NCI-H2196 treated with DMSO at 0.1 percent for 48 hours (cell line): Measurements from ENCODE around the gene RESP18.
"Not testable (repeated sequence)": the region's sequence is repeated elsewhere in the genome, so short reads cannot be mapped to it uniquely, and the experiment has no call there.

ENCODE experiments used
- DNase-seq: peaks from one replicate; lab custom pipeline; 2025; ENCODE audit not compliant: unreplicated experiment; lab: John Stamatoyannopoulos, UW

RESP18 gene

DNA sequence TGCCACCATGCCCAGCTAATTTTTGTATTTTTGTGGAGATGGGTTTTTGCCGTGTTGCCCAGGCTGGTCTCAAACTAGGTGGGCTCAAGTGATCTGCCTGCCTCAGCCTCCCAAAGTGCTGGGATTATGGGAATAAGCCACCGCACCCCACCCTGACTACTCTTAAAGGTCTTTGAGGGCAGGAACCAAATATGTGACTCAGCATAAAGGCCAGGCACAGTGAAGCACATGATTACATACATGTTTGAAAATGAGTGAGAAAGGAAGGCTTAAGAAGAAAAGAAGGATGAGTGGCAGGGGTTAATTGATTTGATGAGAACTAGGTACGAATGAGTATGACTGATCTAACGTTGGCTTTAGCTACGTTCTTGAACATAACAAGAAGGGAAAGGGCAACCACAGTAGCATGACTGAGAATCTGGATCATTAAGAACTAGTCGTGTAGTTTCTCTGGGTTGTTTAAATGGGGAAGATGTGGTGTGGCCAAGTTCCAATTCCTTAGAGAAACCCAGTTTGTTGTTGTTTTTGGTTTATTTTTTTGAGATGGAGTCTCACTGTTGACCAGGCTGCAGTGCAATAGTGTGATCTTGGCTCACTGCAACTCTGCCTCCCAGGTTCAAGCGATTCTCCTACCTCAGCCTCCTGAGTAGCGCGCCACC is 6.8 kb downstream of the RESP18 start:
- DNase-seq = no peak

DNA sequence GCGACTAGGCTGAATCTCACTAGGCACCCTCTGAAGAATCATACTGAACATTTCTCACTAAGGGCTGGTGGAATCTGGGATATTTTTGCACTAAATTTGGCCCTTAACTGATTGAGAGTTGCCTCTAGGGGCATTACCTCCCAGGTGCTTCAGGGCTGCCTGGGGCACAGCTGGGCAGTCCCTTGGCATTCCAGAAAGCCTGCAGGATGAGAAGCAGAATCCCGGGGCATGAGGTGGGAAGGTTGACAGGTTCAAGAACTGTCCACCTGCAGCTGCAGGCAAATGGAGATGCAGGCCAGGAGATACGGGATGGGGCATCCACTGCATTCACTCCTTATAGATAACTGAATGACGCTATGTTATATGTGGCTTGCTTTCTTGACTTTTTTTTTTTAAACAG is 7.4 kb downstream of the RESP18 start:
- DNase-seq = no peak

DNA sequence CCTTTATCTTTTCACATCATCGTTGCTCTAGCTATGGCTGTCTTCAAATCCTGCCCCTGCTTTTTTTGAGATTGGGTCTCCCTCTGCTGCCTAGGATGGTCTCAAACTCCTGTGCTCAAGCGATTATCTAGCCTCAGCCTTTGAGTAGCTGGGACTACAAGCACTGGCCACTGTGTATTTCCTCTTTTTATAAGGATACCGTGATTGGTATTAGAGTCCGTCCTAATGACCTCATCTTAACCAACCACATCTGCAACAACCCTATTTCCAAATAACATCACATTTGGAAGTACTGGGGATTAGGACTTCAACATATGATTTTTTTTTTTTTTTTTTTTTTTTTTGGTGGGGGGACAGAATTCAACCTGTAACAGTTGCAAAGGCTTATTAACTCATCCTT is 9.1 kb downstream of the RESP18 start:
- no peak for DNase-seq

DNA sequence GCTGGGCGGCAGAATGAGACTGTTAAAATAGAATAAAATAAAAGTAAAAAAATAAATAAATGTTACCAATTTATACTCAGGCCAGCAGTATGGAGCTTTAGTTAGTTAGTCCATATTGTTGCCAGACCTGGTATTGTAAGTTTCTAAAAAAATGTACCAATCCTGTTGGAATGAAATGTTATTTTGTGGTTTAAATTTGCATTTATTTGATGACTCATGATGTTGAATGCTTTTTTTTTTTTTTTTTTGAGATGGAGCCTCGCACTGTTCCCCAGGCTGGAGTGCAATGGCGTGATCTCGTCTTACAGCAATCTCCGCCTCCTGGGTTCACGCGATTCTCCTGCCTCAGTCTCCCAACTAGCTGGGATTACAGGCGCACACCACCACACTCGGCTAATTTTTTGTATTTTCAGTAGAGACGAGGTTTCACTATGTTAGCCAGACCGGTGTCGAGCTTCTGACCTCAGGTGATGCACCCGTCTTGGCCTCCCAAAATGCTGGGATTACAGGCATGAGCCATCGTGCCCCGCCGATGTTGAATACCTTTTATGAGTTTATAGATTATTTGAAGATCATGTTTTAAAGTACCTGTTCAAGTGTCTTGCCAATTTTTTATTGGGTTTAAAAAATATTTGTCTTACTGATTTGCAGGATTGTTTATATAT is 17.6 kb downstream of the RESP18 start:
- no peak for DNase-seq

DNA sequence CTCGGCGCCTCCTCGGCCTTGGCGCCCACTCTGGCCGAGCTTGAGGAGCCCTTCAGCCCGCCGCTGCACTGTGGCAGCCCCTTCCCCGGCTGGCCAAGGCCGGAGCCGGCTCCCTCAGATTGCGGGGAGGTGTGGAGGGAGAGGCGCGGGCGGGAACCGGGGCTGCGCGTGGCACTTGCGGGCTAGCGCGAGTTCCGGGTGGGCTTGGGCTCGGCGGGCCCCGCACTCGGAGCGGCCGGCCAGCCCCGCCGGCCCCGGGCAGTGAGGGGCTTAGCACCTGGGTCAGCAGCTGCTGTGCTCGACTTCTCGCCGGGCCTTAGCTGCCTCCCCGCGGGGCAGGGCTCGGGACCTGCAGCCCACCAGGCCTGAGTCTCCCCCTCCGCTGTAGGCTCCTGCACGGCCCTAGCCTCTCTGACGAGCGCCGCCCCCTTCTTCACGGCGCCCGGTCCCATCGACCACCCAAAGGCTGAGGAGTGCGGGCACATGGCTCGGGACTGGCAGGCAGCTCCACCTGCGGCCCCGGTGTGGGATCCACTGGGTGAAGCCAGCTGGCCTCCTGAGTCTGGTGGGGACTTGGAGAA is 19.8 kb downstream of the RESP18 start:
- not testable (repeated sequence) for DNase-seq

DNA sequence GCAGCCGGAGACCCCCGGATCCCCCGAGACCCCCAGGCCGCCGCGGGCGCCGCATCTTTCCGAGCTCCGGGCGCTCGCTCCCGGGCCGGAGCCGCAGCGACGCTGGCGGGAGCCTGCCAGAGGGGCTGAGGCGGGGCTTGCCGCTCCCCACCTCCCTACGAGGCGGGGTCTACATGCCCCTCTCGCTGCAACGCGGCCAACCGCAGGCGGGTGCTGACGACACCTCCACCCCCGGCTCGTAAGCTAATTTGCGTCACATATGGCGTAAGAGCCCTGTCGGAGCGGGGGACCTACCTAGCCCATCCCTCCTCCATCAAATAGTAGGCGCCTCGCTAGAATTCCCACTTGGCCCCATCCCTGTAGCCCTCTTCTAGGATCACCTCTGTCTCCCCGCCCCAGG is 23.3 kb downstream of the RESP18 start, which contains the start of gene PTPRN:
Gene PTPRN (minus strand): TSS at position 124 of the 400 bp plus-strand sequence. CDS start 69 bp downstream, at position 55.
- no peak for DNase-seq

DNA sequence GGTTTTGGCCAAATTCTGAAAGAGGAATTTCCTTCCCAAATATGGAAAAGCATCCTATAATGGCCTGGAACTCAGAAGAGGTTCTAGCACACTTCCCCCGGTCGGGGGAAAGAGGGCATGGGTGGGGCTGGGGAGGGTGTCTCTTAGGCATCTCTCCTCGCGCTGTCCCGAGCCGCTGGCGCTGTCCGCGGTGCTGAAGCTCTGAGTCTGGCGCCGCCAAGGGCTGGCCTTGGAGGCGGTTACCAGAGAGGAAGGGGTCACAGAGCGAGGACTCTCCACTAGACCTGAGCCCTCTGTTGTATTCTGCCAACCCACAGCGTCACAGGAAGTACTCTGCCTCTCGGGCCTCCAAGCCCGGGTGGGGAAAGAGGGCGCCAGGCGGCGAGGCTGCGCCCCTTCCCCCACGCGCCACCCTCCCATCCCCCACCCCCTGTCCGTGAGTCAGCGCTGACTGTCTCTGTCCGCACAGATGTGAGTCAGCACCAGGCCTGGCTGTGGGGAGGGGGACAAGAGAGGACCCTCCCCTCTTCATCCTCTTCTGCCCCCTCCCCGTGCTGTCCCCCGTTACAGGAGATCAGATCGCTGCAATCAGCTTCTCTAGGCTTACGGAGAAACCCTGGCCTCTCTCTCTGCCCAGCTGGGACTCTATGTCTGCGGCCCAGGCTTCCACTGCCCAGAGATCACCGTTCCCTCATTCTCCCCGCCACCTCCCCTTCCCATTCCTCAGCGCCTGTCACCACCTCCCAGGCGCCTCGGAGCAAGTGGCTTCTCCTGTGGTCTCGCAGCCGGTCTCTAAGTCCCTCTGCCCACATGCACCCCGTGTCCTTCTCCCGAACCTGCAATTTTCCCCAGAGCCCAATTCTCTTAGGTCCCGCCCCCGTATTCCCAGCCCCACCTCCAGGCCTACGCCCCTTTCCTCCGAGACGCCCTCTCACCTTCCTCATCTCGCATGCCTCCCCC is 24.1 kb downstream of the RESP18 start:
- DNase-seq = no peak

DNA sequence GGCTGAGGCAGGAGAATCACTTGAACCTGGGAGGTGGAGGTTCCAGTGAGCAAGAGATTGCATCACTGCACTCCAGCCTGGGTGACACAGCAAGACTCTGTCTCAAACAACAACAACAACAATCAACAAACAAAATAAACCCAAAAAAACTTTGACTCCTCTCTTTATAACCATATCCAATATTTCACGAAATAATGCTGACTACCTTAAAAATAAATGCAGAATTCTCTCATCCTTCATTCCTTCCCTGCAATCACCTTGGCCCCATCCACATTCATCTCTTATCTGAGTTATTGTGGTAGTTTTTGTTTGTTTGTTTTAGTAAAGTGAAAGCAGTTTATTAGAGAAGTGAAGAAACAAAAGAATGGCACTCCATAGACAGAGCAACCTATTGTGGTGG is 26.5 kb downstream of the RESP18 start:
- no peak for DNase-seq

DNA sequence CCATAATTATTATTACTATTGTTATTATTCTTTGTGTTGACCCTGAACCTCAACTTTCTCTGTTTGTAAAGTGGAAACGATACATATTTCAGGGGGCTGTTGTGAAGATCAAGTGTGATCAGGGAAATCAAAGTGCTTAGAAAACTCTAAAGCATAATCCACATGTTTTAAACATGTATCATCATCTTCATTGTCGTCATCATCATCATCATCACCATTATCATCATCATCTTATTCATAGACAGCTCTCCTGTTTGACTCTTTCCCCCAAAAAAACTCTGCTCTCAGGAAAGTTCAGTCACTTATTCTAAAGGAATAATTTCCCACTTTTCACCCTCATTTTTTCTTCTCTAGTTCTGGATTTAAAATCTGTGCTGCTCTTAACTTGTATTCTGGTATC is 28.3 kb downstream of the RESP18 start:
- DNase-seq = no peak

DNA sequence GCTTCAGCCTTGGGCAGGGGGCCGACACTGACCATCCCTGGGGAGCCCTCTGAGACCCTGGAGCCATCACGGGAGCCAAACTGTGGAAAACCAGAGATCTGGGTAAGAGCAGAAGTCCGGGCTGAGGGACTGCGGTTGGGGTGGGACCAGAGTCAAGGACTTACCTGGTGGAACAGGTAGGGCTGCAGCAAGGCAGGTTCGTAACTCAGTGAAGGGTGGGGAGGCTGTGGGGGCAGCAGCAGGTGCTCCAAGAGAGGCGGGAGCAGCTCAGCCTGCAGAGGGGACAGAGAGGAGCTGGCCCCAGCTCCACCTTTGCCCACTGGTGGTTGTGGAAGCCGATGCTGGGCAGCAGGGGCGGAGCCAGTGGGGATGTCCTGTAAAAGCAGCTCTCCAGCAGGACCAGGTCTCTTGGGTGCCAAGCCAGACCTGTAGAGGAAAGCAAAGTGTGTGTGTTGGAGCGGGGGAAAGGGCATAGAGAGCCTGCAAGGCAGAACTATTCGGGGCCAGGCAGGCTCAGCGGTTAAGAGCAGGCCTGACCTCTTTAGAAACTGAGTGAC is 30.1 kb downstream of the RESP18 start:
- no peak for DNase-seq

DNA sequence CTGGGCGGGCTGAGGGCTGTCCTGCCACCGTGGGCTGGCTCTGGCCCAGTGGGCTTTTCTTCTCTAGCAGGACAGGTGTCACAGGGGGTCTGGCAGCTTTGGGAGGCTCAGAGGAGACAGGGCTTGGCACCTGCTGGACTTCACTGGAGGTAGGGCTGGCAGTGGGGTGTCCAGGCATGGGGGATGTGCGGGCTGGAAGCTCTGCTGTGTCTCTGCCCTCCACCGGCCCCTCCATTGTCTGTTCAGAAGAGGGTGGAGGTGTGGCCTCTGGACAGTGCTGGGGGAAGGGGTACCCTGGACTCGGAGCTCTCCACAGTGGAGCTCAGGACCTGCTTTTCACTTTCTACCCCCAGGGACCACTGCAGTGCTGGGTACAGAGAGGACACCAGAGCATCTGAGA is 32.5 kb downstream of the RESP18 start:
- no peak for DNase-seq

DNA sequence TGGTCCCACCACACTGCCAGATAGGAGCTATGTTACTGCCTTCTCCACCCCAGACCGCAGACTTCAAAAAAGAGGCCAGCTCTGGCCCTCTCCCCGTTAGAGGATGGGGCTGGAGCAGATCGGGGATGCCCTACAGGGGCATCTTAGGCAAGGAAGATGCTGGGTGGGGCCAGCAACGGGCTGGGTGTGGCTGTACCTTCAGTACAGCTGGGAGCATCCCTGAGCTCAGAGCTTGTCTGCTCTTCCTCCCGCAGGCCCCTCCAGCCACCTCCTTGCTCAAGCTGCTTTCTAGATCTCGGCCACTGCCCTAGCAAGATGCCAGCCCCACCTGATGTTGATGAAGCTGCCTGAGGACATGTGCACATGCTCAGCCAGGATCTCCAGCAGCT is 33.2 kb downstream of the RESP18 start:
- no peak for DNase-seq

DNA sequence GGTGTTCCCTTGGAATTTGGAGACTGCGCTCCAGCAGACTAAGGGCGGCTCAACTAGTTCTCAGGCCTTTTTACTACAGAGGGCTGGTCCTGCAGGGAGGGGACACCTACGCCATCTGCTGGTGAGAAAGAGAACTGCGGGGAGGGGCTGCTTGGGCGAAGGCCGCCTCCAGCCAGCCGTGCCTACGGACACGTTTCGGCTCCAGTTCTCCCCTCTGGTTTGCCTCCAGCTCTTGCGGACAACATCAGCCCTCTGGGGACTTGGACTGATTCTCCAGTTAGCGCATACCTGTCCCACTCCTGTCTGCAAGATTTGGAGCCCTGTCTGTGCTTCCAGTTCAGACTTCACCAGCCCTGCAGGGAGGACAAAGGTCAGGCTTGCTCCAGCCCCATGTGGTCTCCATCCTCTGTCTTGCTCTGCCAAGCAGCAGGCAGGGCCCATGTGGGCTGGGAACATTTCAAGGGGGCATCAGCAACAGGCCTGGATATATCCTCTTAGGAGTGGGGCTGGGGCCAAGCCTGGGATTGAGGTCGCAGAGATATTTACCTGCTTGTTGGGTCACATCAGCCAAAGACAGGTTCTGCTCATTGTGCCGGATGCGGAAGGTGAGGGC is 33.7 kb downstream of the RESP18 start:
- peak; percentile 72 for DNase-seq

DNA sequence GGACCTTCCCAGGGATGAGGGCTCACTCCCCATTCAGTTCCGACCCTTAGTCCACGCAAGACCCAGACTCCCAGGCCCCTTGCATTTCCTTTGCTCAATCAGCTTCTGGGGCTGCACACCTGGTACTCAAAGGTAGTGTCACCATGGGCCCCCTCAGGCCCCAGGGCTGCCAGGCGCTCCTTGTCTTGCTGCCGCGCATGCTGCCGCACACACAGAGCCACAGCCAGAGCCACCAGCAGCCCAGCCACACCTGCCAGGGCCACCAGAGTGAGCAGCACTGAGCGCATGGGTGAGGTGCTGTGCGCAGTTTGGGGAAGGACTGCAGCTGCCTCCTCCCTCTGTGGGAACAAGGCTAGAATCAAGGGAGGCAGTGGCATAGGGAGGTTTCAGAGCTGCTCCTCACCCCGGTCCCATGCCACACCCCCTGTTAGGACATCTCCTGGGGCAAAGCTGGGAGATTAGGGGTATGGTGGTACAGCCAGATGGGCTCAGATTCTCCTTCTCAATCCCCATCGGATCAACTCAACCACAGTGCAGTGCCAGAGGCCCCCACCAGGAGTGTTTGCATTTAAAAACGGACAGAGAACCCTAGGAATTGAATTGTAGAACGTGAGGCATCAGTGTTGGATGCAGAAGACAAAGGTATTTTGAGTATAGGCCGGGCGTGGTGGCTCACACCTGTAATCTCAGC is 34.6 kb downstream of the RESP18 start:
- no peak for DNase-seq

DNA sequence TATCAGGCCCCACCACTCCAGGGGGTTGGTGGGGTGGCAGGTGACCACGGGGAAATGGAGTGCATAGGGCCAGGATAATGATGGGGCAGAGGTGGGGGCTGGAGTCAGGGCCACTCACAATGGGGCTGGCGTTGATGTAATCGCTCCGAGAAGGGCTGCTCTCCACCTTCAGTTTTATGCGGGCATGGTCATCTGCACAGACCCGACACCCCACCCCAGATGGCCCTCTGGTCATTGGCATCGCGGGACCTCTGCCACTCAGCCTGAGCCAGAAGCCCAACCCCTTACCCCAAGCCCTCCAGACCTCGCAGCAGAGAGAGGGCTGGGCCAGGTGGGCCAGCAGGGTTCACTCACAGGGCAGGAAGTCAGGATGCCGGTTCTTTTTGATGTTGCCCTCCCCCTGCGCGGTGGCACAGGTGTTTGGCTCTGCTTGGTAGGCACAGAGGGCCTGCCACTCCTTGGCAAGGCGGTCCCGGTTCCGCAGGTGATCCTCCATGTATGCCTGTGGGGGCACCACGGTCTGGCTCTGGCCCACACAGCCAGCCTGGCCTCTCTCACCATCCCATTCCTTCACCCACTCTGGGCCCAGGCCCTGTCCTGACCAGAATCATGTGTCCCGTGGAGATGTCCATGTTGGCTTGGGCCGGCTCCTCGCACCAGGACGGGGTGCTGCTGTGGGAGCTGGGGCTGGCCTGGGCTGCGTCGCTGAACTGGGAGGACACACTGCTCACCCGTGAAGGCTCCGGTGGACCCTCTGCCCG is 35.7 kb downstream of the RESP18 start:
- no peak for DNase-seq

DNA sequence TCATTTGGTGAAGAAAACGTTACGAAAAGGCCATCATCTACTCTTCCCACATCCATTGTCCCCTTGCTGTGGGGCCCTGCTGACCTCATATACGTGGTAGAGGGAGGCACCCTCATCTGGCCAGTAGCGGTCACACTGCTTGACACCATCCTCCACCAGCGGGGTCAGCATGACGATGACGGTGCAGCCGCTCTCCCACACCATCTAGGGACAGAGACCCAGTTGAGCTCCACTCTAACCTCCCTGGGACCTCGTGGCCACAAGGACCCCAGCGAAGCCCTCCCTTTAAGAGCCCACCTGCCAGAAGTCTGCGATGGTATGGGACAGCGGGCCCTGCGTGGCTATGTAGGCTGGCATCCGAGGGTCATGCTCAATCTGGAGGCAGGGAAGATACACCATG is 36.4 kb downstream of the RESP18 start:
- DNase-seq = no peak

DNA sequence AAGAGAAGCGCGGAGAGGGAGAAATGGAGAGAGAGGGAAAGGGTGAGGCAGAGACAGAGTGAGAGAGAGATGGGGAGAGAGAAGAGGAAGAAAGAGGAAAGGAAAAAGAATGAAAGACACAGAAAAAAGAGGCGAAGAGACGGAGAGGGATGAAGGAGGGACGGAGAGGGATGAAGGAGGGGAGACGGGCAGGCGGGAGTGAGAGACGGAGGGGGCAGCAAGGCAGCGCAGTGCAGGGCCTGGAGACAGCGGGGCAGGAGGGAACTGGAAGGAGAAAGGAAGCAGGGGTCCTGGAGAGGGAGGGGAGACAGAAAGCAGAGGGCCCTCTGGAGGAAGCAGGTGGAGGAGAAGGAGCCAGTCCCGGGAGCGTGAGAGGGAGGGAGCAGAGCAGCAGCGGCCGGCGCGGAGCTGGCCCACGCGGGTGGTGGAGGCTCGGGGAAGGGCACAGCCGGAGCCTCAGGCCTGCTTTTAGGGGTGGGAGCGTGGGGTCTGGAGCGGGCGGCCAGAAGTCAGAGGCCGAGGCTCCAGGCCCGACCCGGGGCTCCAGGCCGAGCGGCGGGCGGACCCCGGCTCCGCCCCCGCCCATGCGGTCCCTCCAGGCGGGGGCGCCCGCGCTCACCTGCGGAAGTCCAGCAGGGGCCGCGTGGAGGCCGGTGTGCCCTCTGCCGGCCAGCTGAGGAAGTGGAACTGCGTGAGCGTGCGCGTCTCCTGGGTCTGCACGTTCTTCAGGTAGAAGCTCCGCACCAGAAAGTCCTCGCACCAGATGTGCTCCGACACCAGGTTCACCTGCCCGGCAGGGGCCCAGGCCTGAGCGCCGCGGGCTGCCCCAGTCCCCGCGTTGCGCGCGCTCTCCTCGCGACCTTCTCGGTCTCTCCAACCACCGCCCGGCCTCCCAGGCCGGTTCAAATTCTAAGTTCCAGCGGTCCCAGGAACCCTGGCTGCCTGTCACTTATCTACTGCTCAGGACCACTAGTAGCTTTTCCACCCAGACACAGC is 37.9 kb downstream of the RESP18 start:
- DNase-seq = peak; percentile 75

DNA sequence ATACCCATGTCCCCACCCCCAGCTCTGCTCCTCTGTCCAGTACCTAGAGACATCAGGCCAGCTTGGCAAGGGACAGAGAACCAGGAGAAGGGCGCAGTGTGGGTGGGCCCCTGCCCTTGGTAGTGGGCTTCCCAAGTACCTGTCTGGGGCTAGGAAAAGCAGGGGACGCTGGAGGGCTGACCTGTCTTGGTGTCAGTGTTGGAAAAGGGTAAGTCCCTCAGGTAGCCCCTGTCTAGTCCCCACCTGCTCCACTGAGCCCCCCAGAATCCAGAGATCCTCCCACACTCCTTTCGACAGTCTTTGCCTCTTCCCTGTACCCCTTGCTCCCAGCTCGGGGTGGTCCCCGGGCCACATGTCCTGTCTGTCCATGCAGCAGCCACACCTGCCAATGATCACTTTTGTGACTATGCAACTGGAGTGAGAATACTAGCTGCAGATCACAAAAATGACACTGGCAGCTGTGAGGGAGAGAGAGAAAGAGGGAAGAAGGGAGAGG is 38.8 kb downstream of the RESP18 start:
- no peak for DNase-seq
